HG02623 (cell line): ENCODE data around the gene MATN1.

Source experiments
- ATAC-seq: cut with Tn5 transposase; IDR thresholded peaks from one replicate; pipeline ENCODE4 v1.9.1; 2021; ENCODE audit warnings: moderate library complexity; ENCODE audit not compliant: unreplicated experiment

Gene MATN1

DNA sequence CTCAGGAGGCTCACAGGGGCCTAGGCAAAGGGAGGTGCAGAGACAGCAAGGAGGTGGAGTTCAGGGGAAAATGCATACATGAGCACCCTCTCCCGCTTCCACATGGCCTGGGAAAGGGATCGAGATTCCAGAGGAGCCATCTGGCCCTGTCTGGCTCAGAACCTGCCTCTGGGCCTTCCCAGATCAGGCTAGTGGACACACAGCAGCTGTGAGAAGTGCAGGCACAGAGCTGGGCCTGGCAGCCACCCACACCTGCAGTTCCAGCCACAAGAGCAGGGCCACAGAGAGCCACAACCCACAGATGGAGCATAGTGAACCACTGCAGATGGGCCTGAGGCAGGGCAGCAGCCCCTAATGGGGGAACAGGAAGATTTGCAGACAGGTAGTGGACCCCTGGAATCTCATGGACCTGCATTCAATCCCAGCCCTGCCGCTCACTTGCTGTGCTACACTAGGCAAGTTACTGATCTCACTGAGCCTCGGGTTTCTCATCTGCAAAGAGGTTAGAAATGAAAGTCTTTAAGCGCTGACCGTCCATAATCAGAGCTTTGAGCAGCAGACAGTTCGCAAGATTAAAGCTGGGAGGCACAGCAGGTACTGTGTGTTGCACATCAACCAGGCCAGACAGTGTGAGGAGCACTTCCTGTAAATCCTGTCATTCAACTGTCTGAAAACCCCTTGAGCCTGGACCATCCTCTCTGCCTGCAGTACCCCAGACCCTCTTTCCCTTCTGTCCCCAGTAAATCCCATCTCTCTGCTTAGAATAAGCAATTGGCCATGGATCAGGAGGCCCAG lies 58.0 kb downstream of the MATN1 start:
- no peak for ATAC-seq

DNA sequence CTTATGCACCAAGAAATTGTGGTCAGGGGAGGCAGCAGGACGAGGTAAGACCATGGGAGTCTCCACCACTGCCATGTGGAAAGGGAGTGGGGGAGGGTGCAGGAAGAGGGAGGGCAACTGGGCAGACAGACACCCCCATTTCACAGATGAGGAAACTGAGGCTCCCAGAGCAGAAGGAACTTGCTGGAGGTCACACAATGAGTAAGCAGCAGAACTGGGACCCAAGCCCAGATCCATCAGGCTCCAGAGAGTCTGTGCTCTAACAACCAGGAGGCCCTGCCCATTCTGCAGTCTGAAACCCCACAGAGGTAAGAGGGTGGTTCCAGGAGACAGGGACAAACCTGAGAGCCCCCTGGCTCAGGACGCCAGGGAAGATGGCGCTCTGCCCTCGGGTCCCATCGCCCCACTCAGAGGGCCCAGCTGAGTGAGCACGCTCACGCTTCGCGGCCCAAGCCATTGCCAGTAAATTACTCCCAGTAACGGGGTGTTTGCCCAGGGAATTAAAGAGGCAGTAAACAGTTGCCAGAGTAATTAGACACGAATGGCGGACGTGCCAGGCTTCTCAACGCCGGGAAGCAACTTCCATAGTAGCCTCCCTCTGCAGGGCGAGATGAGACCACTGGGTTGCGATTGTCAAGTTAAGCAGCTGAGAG lies 59.2 kb downstream of the MATN1 start:
- ATAC-seq, result no peak

DNA sequence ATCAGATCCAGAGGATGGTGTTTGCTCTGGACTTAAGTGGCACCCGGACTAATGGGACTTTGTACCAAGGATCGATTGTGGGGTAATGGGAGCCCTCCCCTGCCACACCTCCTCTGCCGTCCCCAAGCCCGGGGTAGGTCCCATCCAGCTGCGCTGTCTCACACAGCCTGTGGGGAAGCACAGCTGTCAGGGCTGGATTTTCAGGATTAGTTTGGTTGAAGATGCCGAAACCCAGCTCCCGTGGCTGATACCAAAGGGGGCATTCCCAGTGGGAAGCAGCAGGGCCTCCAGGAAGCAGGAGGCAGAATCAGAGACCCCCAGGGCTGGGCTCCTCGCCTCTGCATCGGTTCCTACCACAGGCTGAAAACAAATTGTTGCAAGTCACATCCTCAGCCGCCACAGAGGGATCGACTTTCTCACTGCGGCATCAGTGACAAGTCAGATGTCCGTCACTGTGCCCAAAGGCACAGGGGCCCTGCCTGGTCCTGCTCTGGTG lies 59.7 kb downstream of the MATN1 start:
- no peak for ATAC-seq

DNA sequence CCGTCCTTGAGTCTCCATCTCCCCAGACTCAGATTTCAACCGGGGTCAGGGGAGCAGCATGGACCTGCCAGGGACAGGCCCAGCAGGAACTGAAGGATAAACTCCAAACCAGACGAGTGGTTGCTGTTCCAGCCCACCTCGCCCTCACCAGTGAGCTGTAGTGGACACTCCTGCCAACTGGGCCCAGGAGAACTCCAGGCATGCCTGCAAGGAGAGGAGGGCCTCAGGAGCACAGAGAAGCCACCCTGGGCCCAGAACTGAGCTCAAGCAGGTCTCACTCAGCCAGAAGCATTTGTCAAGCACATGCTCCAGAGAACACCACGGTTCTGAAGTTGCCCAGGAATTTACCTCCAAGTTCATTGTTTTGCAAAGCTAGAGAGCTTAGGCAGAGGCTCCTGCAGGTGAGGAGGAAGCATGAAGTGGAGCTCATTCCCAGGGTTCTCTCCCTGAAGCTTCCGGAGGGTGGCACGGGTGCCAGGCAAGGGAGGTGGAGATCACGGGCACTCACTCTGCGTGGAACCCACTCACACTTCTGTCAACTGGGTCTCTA lies 61.0 kb downstream of the MATN1 start:
- no peak for ATAC-seq

DNA sequence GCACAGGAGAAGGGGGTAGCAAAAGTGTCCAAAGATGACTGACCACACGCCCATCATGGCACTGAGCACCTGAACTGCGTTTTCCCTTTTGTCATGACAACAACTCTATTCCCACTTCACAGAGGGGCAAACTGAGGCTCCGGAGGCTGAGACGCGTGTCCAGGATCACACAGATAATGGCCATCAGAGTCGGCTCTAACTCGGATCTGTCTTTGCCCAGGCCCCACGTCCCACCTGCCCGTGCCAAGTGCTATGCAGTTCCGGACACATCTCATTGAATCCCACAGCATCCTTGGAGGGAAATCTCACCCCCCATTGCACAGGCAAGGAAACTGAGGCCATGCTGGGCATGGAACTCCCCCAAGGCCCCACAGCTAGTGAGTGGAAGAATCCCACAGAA lies 62.1 kb downstream of the MATN1 start:
- ATAC-seq, result no peak
